Upper lobe of left lung (tissue), 6 donors: Measurements from ENCODE around the gene ITCH. TPM values are rescaled to one million over a fixed set of nuclear protein-coding genes. Genes with fewer than 3 reads are reported as not detected.
"Not testable (repeated sequence)": the region's sequence is repeated elsewhere in the genome, so short reads cannot be mapped to it uniquely, and the experiment has no call there.

ENCODE experiments used
- ATAC-seq, 2 donors: fragments of 200-7000 bp; cut with Tn5 transposase; one replicate each; pipeline ENCODE4 v1.9.1; 2022; ENCODE audit warnings: mild to moderate bottlenecking in 2 of 2, moderate library complexity in 2 of 2; ENCODE audit not compliant: low FRiP score in 2 of 2
- DNase-seq, 2 donors: peaks; one replicate each; pipeline ENCODE4 v3.0.0-alpha.2; 2019 to 2020
- H3K27ac ChIP-seq, 4 donors: fragments of 200-600 bp; sonication (generic); one replicate each; pipeline ENCODE4 v1.5.1; 2016 to 2019
- H3K27me3 ChIP-seq, 4 donors: fragments of 200-600 bp; sonication (generic); one replicate each; pipeline ENCODE4 v1.5.1; 2017 to 2019
- H3K36me3 ChIP-seq, 4 donors: fragments of 200-600 bp; sonication (generic); one replicate each; pipeline ENCODE4 v1.5.1; 2016 to 2019
- H3K4me1 ChIP-seq, 4 donors: fragments of 200-600 bp; sonication (generic); one replicate each; pipeline ENCODE4 v1.5.1; 2018 to 2019
- H3K4me3 ChIP-seq, 4 donors: fragments of 200-600 bp; sonication (generic); one replicate each; pipeline ENCODE4 v1.5.1; 2017 to 2019; ENCODE audit warnings: mild to moderate bottlenecking in 2 of 4, moderate library complexity in 1 of 4
- H3K9me3 ChIP-seq, 4 donors: fragments of 200-600 bp; sonication (generic); one replicate each; pipeline ENCODE4 v1.5.1; 2018 to 2019
- CTCF ChIP-seq, 6 experiments: fragments of 450-650 bp in 4 of 6; fragments of 200-600 bp in 2 of 6; sonication (generic) in 2 of 6; IDR thresholded peaks; one replicate each; pipeline ENCODE4 v1.5.1; 2016 to 2019; ENCODE audit warnings: antibody characterized with exemption in 6 of 6
- EP300 ChIP-seq, 4 donors: sonication (generic); formaldehyde crosslinking; IDR thresholded peaks; one replicate each; pipeline ENCODE4 v1.5.1; 2017; ENCODE audit warnings: antibody characterized with exemption in 4 of 4, control low read depth in 2 of 4
- POLR2A ChIP-seq, 4 donors: fragments of 450-650 bp; IDR thresholded peaks; one replicate each; pipeline ENCODE4 v1.5.1; 2016 to 2017; ENCODE audit warnings: antibody characterized with exemption in 4 of 4, mild to moderate bottlenecking in 2 of 4
- POLR2AphosphoS5 ChIP-seq, 2 donors: sonication (generic); formaldehyde crosslinking; IDR thresholded peaks; one replicate each; pipeline ENCODE4 v1.5.1; 2017; ENCODE audit warnings: antibody characterized with exemption in 2 of 2
- WGBS, 2 donors: methylation state at CpG; one replicate each; pipeline ENCODE4 v1.1.5; 2017 to 2018; 5-methylcytosine and 5-hydroxymethylcytosine counted together
- total RNA-seq, 6 donors: library from RNA; depleted of rRNA in 4 of 6; stranded (reverse); fragments of >200 nt in 4 of 6; gene quantifications; one replicate each; pipeline versions ENCODE4 v1.1.0 to v1.2.1, GENCODE V29; 2016 to 2021
- donor health status: DM: no; HTN: no; CAD: no; lungs with moderate emphysema.
- donor health status: DM: no; HTN: yes; CAD: no; lungs with severe emphysema.

ITCH gene
- total RNA-seq, 6 donors from 2014 or later = 26.6 to 57.2 (median 45.5) TPM

- 65 to 78% methylated on average over 1 of the region's 1 CpG for WGBS, 2 donors
- H3K36me3 ChIP-seq = peaks cover 0 to 19% (median 7%) of the 10 kb centered on the region in 4 donors
- DNase-seq (no peak), ATAC-seq (no peak)
- no peaks in the 10 kb centered on the region for H3K9me3 ChIP-seq
- no peak for TF ChIP-seq CTCF (IDR thresholded peaks at IDR 0.05)
- no peak for TF ChIP-seq POLR2A (IDR thresholded peaks at IDR 0.05)
- no peak for TF ChIP-seq EP300 (IDR thresholded peaks at IDR 0.05)
- TF ChIP-seq POLR2AphosphoS5 (IDR thresholded peaks at IDR 0.05) = no peak
- no peaks in the 10 kb centered on the region for H3K27me3 ChIP-seq
- no peak overlapping the region for H3K27ac ChIP-seq
- H3K4me3 ChIP-seq = no peak overlapping the region
- H3K4me1 ChIP-seq = peaks cover 15 to 41% (median 24%) of the 10 kb centered on the region in 4 donors
These were observed 40.8 kb downstream of the ITCH start for GRCh38 chr20:34403908-34404307.

- no peak for TF ChIP-seq CTCF (IDR thresholded peaks at IDR 0.05)
- TF ChIP-seq POLR2AphosphoS5 (IDR thresholded peaks at IDR 0.05) = no peak
- no peak for TF ChIP-seq POLR2A (IDR thresholded peaks at IDR 0.05)
- TF ChIP-seq EP300 (IDR thresholded peaks at IDR 0.05) = no peak
- Histone ChIP-seq H3K4me3 (no peak overlapping the region), H3K27me3 (no peaks in the 10 kb centered on the region), H3K9me3 (no peaks in the 10 kb centered on the region), H3K27ac (no peak overlapping the region), H3K36me3 (peaks cover 0 to 26% (median 12%) of the 10 kb centered on the region in 4 donors), H3K4me1 (peaks cover 15 to 41% (median 24%) of the 10 kb centered on the region in 4 donors)
- no peak for ATAC-seq
- 93 to 100% methylated on average over 1 of the region's 1 CpG for WGBS, 2 donors
- no peak for DNase-seq
These were observed 41.7 kb downstream of the ITCH start for GRCh38 chr20:34404803-34405202.

GRCh38 chr20:34405247-34405651, 42.2 kb downstream of the ITCH start:
- DNase-seq, ATAC-seq, H3K27me3 ChIP-seq, H3K27ac ChIP-seq, H3K4me3 ChIP-seq, H3K9me3 ChIP-seq: not testable (repeated sequence)
- H3K4me1 ChIP-seq = peaks cover 15 to 41% (median 24%) of the 10 kb centered on the region in 4 donors
- peaks cover 0 to 26% (median 11%) of the 10 kb centered on the region in 4 donors for H3K36me3 ChIP-seq
- 80 to 82% methylated on average over 10 of the region's 10 CpGs for WGBS, 2 donors

- not testable (repeated sequence) for H3K27me3 ChIP-seq, ATAC-seq, H3K9me3 ChIP-seq, H3K4me3 ChIP-seq, DNase-seq, H3K27ac ChIP-seq
- peaks cover 0 to 32% (median 13%) of the 10 kb centered on the region in 4 donors for H3K36me3 ChIP-seq
- peaks cover 15 to 41% (median 24%) of the 10 kb centered on the region in 4 donors for H3K4me1 ChIP-seq
- 94 to 99% methylated on average over 3 of the region's 3 CpGs for WGBS, 2 donors
These were observed 42.9 kb downstream of the ITCH start for GRCh38 chr20:34405942-34406341.

- DNase-seq (peak in 1 of 2 donors; percentile 32), ATAC-seq (no peak)
- Histone ChIP-seq H3K27me3 (no peaks in the 10 kb centered on the region), H3K4me3 (no peak overlapping the region), H3K9me3 (no peaks in the 10 kb centered on the region), H3K27ac (no peak overlapping the region), H3K4me1 (peaks cover 2 to 22% (median 8%) of the 10 kb centered on the region in 4 donors), H3K36me3 (peaks cover 0 to 45% (median 20%) of the 10 kb centered on the region in 4 donors)
- WGBS, 2 donors = 82 to 84% methylated on average over 9 of the region's 9 CpGs
- TF ChIP-seq CTCF (IDR thresholded peaks at IDR 0.05) (no peak), POLR2AphosphoS5 (IDR thresholded peaks at IDR 0.05) (no peak), POLR2A (IDR thresholded peaks at IDR 0.05) (no peak), EP300 (IDR thresholded peaks at IDR 0.05) (no peak)
These were observed 44.9 kb downstream of the ITCH start for GRCh38 chr20:34407962-34408474.

- 86 to 96% methylated on average over 6 of the region's 6 CpGs for WGBS, 2 donors
- peaks cover 6 to 68% (median 35%) of the 10 kb centered on the region in 4 donors for H3K36me3 ChIP-seq
- no peaks in the 10 kb centered on the region for H3K9me3 ChIP-seq
- H3K4me1 ChIP-seq = peaks cover 0 to 10% (median 1%) of the 10 kb centered on the region in 4 donors
- H3K27ac ChIP-seq = no peak overlapping the region
- DNase-seq (no peak), ATAC-seq (no peak)
- no peak overlapping the region for H3K4me3 ChIP-seq
- H3K27me3 ChIP-seq = no peaks in the 10 kb centered on the region
- TF ChIP-seq EP300 (IDR thresholded peaks at IDR 0.05) (no peak), POLR2A (IDR thresholded peaks at IDR 0.05) (no peak), CTCF (IDR thresholded peaks at IDR 0.05) (no peak), POLR2AphosphoS5 (IDR thresholded peaks at IDR 0.05) (no peak)
These were observed 47.3 kb downstream of the ITCH start for GRCh38 chr20:34410336-34410735.
